Esophagus squamous epithelium (tissue), 5 donors: ENCODE data around the gene DNAAF5. TPM values are rescaled to one million over a fixed set of nuclear protein-coding genes. Genes with fewer than 3 reads are reported as not detected.

Source experiments
- DNase-seq: peaks from one replicate; lab custom pipeline; 2025; lab: John Stamatoyannopoulos, UW
- H3K27ac ChIP-seq, 4 donors: fragments of 200-600 bp; sonication (generic); one replicate each; pipeline ENCODE4 v1.5.1; 2016 to 2019; ENCODE audit warnings: mild to moderate bottlenecking in 1 of 4
- H3K27me3 ChIP-seq, 4 donors: fragments of 200-600 bp; sonication (generic); 1 replicate in 3 of 4; 2 replicates in 1 of 4; pipeline versions ENCODE4 v1.5.1 to v1.6.0; 2017 to 2021; ENCODE audit warnings: antibody characterized with exemption in 1 of 4
- H3K36me3 ChIP-seq, 3 donors: fragments of 200-600 bp; sonication (generic); one replicate each; pipeline ENCODE4 v1.5.1; 2016 to 2019
- H3K4me1 ChIP-seq, 3 donors: fragments of 200-600 bp; sonication (generic); one replicate each; pipeline ENCODE4 v1.5.1; 2017 to 2019
- H3K4me3 ChIP-seq, 4 donors: fragments of 200-600 bp; sonication (generic); 1 replicate in 3 of 4; 2 replicates in 1 of 4; pipeline ENCODE4 v1.5.1; 2016 to 2019; ENCODE audit warnings: mild to moderate bottlenecking in 2 of 4, moderate library complexity in 1 of 4
- H3K9me3 ChIP-seq, 3 donors: fragments of 200-600 bp; sonication (generic); one replicate each; pipeline ENCODE4 v1.5.1; 2016 to 2019
- CTCF ChIP-seq, 6 experiments: fragments of 450-650 bp in 4 of 6; fragments of 200-600 bp in 2 of 6; sonication (generic) in 2 of 6; IDR thresholded peaks; one replicate each; pipeline ENCODE4 v1.5.1; 2016 to 2019; ENCODE audit warnings: antibody characterized with exemption in 6 of 6, mild to moderate bottlenecking in 4 of 6, moderate library complexity in 4 of 6
- POLR2A ChIP-seq, 4 donors: fragments of 450-650 bp; IDR thresholded peaks; one replicate each; pipeline ENCODE4 v1.6.1; 2017; ENCODE audit warnings: antibody characterized with exemption in 4 of 4, mild to moderate bottlenecking in 4 of 4, moderate library complexity in 3 of 4
- WGBS, 2 donors: methylation state at CpG; one replicate each; pipeline ENCODE4 v1.1.5; 2018; 5-methylcytosine and 5-hydroxymethylcytosine counted together
- intact Hi-C: fragments of 100-400 bp; cut with DNase I; formaldehyde crosslinking; loops from one replicate; pipeline ENCODE4 v1.15.0; 2022
- total RNA-seq, 4 donors: library from RNA; depleted of rRNA; stranded (reverse); fragments of >200 nt; gene quantifications; one replicate each; pipeline ENCODE4 v1.1.0, GENCODE V29; 2016
- donor health status: DM: yes; HTN: yes; CAD: no.

DNAAF5 gene
- total RNA-seq, 4 donors from 2014 or later: 23.7 to 30.1 (median 28.2) TPM

- Histone ChIP-seq H3K9me3 (no peaks in the 10 kb centered on the region), H3K36me3 (no peaks in the 10 kb centered on the region), H3K27ac (peak overlapping the region in 2 of 4 donors; percentile 52 to 67), H3K4me1 (peaks cover 0 to 28% (median 11%) of the 10 kb centered on the region in 3 donors), H3K4me3 (peak overlapping the region in 1 of 4 donors; percentile 21), H3K27me3 (no peaks in the 10 kb centered on the region)
- intact Hi-C loops: no loop called here
- no peak for TF ChIP-seq CTCF (IDR thresholded peaks at IDR 0.05)
- TF ChIP-seq POLR2A (IDR thresholded peaks at IDR 0.05): no peak
- DNase-seq: no peak
- 44 to 70% methylated on average over 12 to 18 of the region's 23 CpGs for WGBS, 2 donors
Measured at GRCh38 chr7:698515-699475, 27.7 kb upstream of the DNAAF5 start.

- H3K4me1 ChIP-seq: peaks cover 0 to 28% (median 11%) of the 10 kb centered on the region in 3 donors
- 87 to 90% methylated on average over 14 to 16 of the region's 17 CpGs for WGBS, 2 donors
- TF ChIP-seq CTCF (IDR thresholded peaks at IDR 0.05) (no peak), POLR2A (IDR thresholded peaks at IDR 0.05) (no peak)
- intact Hi-C loops: no loop called here
- H3K36me3 ChIP-seq: no peaks in the 10 kb centered on the region
- peak overlapping the region in 2 of 4 donors; percentile 52 to 67 for H3K27ac ChIP-seq
- no peaks in the 10 kb centered on the region for H3K9me3 ChIP-seq
- no peak for DNase-seq
- H3K27me3 ChIP-seq: no peaks in the 10 kb centered on the region
- H3K4me3 ChIP-seq: peak overlapping the region in 1 of 4 donors; percentile 21
Measured at GRCh38 chr7:699476-700170, 26.9 kb upstream of the DNAAF5 start.

GRCh38 chr7:701086-701671 is 25.3 kb upstream of the DNAAF5 start:
- no peaks in the 10 kb centered on the region for H3K36me3 ChIP-seq
- intact Hi-C loops: no loop called here
- DNase-seq: no peak
- no peak for TF ChIP-seq CTCF (IDR thresholded peaks at IDR 0.05)
- TF ChIP-seq POLR2A (IDR thresholded peaks at IDR 0.05): no peak
- 94 to 98% methylated on average over 4 of the region's 4 CpGs for WGBS, 2 donors
- H3K9me3 ChIP-seq: no peaks in the 10 kb centered on the region
- H3K4me3 ChIP-seq: no peak overlapping the region
- H3K27ac ChIP-seq: no peak overlapping the region
- no peaks in the 10 kb centered on the region for H3K27me3 ChIP-seq
- peaks cover 0 to 40% (median 11%) of the 10 kb centered on the region in 3 donors for H3K4me1 ChIP-seq

DNA sequence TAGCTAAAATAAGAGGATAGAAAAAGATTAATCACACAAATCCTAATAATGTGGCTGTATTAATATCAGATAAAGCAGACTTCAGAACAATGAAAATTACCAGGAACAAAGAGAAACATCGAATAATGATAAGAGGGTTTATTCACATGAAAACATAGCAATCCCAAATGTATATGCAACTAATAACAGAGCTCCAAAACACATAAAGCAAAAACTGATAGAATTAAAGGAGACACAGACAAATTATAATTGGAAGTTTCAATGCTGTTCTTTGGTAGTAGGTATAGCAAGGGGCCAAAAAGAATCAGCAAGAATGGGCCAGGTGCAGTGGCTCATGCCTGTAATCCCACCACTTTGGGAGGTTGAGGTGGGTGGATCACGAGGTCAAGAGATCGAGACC is 23.4 kb upstream of the DNAAF5 start:
- 94 to 95% methylated on average over 3 of the region's 3 CpGs for WGBS, 2 donors
- intact Hi-C loops: no loop called here
- no peak overlapping the region for H3K27ac ChIP-seq

More for the DNA sequence above, 23.4 kb upstream of the DNAAF5 start:
- Histone ChIP-seq H3K4me3 (no peak overlapping the region), H3K9me3 (no peaks in the 10 kb centered on the region), H3K4me1 (peaks cover 0 to 31% (median 11%) of the 10 kb centered on the region in 3 donors), H3K27me3 (no peaks in the 10 kb centered on the region), H3K36me3 (no peaks in the 10 kb centered on the region)
- DNase-seq: no peak
- TF ChIP-seq POLR2A (IDR thresholded peaks at IDR 0.05) (no peak), CTCF (IDR thresholded peaks at IDR 0.05) (no peak)
